Measurements from ENCODE around the gene COMMD3.

Gene COMMD3

DNA sequence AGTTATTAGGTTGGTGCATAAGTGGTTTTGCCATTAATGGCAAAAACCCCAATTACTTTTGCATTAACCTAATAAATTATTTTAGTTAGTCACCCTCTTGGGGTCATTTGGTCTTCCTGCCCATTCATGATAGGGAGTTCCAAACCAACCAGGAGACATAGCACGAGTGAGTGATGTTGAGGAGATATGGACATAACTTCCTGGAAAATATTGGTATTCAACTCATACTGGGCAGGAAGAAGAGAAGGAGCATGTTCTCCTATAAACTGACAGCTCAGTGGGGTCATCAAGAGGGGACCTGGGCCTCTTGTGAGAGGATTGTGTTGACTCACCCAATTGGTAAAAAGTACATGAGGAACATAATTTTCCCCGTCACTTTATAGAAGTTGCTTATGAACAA is 52.8 kb downstream of the COMMD3 start:
- no peak for DNase-seq

DNA sequence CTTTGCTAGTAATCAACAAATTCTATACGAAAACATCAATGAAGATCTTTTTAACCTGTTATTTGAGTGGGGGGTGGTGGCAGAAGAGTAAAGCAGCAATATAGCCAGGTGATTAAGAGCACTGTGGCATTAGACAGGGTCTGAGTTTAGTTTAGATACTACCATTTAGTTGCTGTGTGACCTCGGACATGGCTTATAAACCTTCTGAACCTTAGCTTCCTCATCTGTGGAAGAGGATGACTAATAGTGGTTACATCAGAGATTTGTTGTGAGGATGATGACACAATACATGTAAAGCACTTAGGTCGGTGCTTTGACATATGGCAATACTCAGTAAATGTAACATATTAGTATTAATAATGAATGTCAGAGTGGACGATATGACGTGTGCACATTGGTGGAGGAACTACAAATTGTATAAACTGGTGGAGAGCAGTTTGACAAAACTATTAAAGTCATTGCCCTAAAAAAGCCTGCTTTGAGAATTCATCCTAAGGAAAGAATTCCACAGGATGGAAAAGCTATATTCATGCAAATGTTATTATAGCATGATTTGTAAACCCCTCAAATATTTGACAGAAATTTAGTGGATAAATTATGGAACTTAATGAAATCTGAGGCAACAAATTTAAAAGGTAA is 53.4 kb downstream of the COMMD3 start:
- DNase-seq: peak; percentile 13
